ENCODE results near the gene STAT5B.

- no peak for TF ChIP-seq CTCF (IDR thresholded peaks at IDR 0.05)
- no peak for TF ChIP-seq POLR2A (IDR thresholded peaks at IDR 0.05)
Measured at GRCh38 chr17:42165751-42166150, 110.4 kb downstream of the STAT5B start.
